Superior temporal gyrus (tissue), 1 donor: ENCODE measurements around the gene GNPTG.

ENCODE experiments used
- DNase-seq: peaks from one replicate; pipeline ENCODE4 v3.0.0-alpha.2; 2016; ENCODE audit errors: extremely low spot score

GNPTG gene

DNA sequence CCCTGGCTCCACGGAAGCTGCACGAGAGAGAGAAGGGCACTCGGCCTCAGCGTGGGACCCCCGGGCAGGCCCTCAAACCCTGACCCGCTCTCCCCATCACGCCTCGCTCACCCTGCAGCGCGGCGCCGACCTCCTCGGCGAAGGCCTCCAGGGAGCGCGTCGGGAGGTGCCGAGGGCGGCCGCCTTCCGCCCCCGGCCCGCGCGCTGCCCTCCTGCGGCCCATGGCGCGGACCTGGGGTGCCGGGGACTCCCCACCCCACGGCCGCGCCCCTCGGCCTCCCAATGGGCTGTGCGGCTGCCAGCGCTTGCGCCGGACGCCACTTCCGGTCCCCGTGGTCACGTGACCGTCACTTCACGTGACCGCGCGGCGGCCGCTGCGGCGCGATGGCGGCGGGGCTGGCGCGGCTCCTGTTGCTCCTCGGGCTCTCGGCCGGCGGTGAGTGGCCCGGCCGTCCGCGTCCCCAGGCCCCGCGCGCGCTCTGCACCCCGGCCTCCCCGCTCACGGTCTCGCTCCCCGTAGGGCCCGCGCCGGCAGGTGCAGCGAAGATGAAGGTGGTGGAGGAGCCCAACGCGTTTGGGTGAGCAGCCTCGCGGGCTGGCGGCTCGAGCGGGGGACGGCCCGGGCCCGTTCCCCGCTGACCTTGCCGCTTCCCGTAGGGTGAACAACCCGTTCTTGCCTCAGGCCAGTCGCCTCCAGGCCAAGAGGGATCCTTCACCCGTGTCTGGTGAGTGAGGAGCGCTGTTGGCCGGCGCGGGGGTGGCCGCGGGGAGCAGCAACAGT is at the start of gene GNPTG, which contains the start of gene TSR3:
TSS of gene GNPTG (plus strand) at position 350 of the 781 bp plus-strand sequence. CDS start at position 385, 35 bp downstream.
TSS of gene TSR3 (minus strand) at position 297 of the 781 bp plus-strand sequence. CDS start at position 223, 74 bp downstream.
- DNase-seq: peak; percentile 80

GRCh38 chr16:1305823-1306222 is 45.9 kb upstream of the GNPTG start:
- DNase-seq: no peak

DNA sequence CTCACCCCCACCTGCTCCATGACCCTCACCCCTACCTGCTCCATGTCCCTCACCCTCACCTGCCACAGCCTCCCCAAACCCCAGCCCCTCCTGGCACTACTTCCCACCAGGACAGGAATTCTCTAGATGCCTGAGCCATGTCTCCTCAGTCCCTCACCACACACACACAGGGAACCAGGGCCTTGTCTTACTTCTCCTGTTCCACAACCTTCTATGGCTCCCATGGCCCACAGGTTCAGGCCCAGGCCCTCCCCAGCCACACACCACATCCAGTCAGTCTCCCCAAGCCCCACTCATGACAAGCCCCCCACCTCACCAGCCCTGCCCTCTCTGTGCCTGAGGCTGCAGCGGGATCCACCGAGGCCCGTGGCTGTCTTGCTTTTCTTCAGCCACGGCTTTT is 45.4 kb upstream of the GNPTG start:
- no peak for DNase-seq

DNA sequence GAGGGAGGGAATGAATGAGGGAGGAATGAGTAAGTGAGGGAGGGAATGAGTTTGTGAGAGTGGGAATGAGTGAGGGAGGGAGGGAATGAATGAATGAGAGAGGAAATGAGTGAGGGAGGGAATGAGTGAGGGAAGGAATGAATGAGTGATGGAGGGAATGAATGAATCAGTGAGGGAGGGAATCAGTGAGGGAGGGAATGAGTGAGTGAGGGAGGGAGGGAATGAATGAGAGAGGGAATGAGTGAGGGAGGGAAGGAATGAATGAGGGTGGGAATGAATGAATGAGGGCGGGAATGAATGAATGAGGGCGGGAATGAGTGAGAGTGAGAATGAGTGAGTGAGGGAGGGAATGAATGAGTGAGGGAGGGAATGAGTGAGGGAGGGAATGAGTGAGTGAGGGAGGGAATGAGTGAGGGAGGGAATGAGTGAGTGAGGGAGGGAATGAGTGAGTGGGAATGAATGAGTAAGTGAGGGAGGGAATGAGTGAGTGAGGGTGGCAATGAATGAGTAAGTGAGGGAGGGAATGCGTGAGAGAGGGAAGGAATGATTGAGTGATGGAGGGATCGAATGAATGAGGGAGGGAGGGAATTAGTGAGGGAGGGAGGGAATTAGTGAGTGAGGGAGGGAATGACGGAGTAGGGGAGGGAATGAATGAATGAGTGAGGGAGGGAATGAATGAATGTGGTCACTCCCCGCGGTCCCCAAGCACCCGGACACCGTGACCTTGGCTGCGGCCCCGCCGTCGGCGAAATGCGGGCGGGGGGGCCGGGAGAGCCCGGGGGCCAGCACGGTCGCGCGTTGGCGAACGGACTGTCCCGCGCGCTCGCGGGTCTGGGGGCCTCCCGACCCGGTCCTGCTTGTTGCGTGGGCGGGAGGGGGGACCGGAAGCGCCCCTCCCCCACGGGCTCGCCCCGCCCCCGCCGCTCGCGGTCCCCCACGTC is 43.4 kb upstream of the GNPTG start:
- no peak for DNase-seq

DNA sequence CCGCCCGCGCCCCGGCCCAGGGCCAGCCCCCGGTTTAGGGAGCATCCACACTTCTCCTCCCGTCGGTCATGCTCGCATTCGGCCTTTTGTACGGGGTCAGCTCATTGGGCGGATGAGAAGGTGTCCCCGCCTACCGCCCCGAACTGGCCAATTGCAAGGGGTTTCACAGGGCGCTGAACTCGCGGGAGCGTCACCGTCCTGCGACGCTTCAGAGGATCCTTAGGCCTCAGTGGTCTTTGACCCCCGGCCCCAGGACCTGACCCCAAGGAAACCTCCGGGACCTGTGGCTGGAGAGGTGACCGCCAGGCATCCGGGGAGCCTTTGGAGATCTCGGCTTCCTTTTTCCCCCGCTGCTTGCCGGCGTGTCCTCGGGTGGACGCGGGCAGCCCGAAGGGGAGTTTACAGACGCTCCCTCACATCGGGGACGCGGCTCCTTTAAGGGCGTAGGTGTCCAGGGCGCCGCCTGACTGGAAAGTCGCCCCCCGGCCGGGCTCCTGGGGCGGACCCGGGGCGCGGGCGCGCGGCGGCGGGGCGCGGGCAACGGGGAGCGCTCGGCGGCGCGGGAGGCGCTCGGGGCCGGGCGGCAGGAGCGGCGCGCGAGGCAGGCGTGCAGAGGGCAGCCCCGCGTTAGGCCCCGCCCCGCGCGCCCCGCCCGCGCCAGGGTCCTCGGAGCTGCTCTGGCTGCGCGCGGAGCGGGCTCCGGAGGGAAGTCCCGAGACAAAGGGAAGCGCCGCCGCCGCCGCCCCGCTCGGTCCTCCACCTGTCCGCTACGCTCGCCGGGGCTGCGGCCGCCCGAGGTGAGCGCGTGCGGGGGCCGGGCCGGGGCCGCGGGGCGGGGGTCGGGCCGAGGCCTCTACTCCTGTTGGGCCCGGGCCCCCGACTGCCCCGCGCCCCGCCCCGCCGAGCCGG is 42.5 kb upstream of the GNPTG start, which contains the start of gene UBE2I:
TSS of gene UBE2I (plus strand) at position 660 of the 909 bp plus-strand sequence. CDS start 4,395 bp downstream, outside the sequence.
- peak; percentile 99 for DNase-seq

DNA sequence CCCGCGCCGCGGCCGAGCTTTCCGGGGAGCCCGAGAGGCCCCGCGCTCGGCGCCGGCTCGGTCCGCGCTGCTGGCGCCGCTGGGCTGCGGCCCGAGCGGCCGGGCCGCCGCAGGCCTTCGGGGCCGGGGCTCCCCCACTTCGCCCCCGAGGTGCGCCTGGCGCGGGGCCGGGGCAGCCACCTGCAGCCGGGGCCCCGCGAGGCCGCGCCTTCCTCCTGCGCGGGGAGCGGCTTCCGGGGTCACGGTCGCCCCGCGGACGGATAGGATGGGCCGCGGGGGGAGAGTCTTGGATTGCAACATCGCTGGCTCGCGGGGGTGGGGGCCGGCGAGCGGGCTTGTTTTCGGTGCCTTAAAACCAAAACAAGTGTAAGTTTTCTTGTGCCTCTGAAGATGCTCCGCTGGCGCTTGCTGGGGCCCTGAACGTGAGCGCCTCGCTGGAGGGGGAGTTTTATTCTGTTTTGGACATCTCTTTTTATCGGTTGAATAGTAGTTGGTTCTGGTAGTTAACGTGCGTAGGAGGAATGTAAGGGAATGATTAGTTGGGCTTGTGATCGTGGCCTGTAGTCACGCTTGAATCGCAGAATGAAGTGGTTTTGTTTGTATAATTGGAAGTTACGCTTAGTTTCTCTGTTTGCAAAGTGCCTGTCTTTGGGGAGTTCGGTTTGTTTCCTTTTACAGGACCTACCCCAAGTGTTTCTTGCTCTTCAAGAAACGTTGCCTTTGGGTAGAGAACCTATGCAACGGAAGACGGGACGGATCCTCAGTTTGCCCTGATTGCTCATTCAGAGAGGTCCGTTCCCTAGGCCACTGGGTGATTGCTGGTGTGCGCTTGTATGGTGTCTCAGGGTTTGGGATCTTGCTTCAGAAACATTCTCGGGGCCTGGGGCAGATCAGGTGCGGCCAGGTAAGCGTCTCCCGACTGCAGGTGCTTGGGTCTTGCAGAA is 41.6 kb upstream of the GNPTG start:
- DNase-seq: peak; percentile 8

DNA sequence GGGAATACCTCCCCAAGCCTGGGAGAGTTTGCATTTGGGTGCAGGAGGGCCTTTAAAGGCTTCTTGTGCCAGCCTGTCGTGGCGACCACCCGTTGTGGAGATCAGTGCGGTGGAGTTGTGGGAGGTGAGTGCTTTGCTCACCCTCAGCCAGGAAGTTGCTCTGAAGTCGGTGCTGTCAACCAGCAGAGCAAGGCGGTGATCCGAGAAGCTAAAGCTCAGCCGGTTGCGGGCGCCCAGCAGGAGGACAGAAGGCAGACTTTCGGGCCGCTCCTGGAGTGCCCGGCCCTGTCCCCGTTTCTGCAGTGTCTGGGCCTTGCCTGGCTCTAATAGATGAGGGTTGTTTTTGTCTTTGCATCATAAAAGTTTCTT is 40.9 kb upstream of the GNPTG start:
- DNase-seq: no peak

DNA sequence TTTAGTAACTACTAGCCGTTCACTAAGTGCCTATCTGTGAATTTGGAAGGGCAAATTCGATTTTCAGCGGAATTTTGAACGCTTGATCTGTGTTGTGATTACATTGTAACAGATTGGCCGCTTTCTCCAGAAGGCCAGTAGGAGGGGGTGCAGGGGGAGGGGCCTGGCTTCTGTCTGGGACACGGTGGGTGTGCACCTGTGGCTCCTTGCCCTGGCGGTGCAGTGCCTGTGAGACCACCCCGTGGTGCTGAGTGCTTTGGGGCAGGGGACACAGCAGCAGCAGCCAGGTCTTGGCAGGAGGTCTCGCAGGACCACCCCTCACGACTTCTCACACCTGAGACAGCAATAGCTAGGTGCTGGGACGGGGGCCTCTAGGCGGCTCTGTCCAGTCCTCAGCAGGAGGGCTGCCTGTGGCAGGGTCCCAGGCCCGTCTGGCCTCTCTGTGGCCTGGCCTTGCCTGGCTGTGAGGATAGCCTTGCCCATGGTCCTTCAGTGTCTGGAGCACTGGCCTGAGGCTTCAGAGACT is 40.5 kb upstream of the GNPTG start:
- no peak for DNase-seq

DNA sequence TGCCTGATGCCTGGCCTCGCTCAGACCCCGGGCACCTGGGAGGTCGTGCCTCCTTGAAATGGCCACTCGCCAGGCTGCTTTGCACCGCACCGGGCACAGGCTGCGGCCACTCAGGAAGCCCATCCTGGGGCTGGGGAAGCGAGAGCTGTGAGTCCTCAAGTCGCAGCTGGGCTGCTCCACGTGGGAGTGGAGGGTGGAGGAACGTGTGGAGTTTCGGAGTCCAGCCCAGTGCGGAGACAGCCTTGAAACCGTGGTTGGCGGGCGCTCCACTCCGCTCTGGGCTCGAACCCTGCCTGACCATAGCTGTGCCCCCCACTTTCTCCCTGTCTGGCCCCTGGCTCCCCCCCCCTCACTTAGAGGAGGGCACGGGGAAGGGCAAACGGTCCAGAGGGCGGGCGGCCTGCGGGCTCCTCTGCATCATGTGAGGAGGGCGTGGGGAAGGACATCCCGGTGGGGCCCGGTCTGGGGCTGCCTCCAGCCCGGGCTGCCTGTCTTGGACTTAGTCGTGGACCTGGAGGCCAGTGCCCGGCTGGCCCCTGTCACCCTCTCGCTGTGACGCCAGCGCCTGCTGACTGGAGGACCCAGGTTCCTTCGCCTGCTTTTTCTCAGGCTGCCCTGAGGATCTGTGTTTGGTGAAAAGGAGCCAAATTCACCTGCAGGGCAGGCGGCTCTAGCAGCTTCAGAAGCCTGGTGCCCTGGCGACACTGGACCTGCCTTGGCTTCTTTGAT is 39.8 kb upstream of the GNPTG start:
- no peak for DNase-seq

DNA sequence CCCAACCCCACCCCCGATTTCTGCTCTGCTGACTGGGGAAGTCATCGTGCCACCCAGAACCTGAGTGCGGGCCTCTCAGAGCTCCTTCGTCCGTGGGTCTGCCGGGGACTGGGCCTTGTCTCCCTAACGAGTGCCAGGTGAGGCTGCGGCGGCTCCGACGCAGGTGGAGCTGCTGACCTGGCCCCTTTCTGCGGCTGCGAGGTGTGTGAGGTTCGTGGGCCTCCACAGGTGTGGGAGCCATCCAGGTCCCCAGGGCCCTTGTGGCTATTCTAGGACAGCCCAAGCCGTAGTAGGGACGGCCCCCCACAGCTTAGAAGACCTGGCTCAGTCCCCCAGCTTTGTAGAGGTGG is 39.3 kb upstream of the GNPTG start:
- DNase-seq: no peak

DNA sequence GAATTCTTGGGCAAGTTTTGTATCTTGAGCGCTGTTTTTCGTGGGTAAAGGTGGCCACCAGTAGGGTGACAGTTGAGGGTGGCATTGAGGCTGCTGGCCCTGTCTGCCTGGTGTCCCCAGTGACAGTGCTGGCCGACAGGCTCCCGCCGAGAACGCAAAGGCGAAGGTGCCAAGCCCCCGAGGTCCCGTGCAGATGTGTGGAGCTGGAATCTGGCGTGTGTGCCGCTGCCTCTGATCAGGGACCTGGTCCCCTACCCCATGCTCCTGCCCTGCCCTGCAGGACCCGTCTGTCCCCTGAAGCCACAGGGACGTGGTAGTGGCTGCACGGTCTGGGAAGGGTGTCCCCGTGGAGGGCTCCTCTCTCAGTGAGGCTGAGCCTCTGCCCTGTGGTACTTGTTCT is 38.8 kb upstream of the GNPTG start:
- no peak for DNase-seq

- DNase-seq: no peak
These were observed 37.9 kb upstream of the GNPTG start for GRCh38 chr16:1313721-1314369.

DNA sequence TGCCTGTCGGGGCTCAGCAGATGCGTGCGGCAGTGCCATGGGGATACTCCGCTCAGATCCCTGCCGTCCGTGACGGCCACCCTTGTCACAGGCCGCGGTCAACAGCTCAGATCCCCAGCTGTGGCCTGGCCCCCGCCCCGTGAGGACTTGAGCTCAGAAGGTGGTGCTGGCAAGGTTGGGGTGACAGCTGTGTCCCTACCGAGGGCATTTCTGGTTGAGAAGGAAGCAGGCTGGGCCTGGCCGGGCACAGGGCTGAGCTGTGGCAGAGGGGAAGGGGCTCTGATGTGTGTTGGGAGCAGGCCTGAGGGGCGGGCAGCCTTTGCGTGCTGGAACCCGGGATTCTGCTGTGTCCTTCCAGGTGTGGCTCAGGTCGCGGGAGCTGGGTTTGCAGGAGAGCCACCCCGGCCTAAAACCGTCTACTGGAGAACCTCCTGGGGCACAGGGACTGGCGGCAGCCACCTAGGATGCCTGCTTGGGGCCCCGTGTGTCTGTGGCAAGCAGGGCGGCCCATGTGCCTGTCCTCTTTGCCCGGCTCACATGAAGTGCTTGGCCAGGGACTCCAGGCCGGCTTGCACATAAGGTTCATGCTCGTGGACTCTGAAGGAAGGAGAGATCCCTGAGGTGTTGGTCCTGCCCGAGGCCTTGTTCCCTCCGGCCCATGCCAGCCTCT is 37.2 kb upstream of the GNPTG start:
- no peak for DNase-seq

- DNase-seq: no peak
These were observed 36.4 kb upstream of the GNPTG start for GRCh38 chr16:1315081-1316032.

GRCh38 chr16:1316033-1316405 is 35.7 kb upstream of the GNPTG start:
- no peak for DNase-seq

DNA sequence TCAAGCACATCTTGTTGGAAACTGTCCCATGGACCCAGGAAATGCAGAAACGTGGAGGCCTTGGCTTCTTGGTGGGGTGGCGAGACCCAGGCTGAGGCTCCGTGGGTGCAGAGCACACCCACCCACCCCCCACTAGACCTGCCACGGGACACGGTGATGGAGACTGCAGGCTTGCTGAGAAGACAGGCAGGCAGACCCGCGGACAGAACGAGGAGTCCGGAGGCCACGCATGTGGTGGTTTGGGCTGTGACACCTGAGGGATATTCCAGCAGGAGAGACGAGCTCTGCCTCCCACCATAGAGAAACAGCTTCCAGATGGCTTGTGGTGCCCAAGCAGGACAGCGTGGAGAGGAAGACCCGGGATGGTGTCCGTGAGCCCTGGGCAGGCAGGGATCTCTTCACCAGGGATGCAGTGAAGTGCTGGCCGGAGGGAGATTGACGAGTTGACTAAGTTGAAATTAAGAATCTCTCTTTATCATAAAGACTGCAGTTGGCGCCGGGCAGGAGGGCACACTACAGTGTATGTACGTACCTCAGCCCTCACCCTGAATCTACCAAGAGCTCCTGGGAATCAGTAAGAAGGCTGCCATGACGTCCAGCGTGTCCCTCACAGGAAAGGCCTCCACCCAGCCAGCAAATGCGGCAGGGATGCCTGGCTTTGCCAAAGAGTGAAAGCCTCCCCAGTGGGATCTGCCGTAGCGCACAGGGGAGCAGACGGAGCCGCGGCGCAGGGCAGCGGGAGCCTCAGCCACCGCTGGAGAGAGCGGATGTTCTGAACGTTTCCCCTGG is 34.1 kb upstream of the GNPTG start:
- DNase-seq: no peak

- DNase-seq: no peak
These were observed 33.5 kb upstream of the GNPTG start for GRCh38 chr16:1318268-1318545.
